H9 (cell line): ENCODE results near the gene GRIN3B. TPM values are rescaled to one million over a fixed set of nuclear protein-coding genes. Genes with fewer than 3 reads are reported as not detected.

ENCODE experiments used
- DNase-seq: peaks from one replicate; pipeline ENCODE4 v3.0.0-alpha.2; 2017
- H2AFZ ChIP-seq: one replicate; pipeline ENCODE4 v1.6.1; 2013; ENCODE audit warnings: mild to moderate bottlenecking, low read length, control low read depth, moderate library complexity
- H2AK5ac ChIP-seq: 2 replicates; pipeline ENCODE4 v1.6.1; 2013; ENCODE audit warnings: low read length, control low read depth, mixed read lengths; ENCODE audit not compliant: insufficient read length
- H2BK120ac ChIP-seq: one replicate; pipeline ENCODE4 v1.6.1; 2013; ENCODE audit warnings: low read depth, mild to moderate bottlenecking, low read length, control low read depth, inconsistent platforms; ENCODE audit not compliant: poor library complexity, severe bottlenecking
- H2BK12ac ChIP-seq: 2 replicates; pipeline ENCODE4 v1.6.1; 2013; ENCODE audit warnings: low read length, control low read depth, mixed read lengths, low read depth; ENCODE audit not compliant: insufficient read length
- H2BK15ac ChIP-seq: 2 replicates; pipeline ENCODE4 v1.6.1; 2013; ENCODE audit warnings: low read depth, low read length, control low read depth
- H2BK20ac ChIP-seq: one replicate; pipeline ENCODE4 v1.6.1; 2013; ENCODE audit warnings: low read depth, mild to moderate bottlenecking, low read length, control low read depth, inconsistent platforms; ENCODE audit not compliant: poor library complexity, severe bottlenecking
- H2BK5ac ChIP-seq: 2 replicates; pipeline ENCODE4 v1.6.1; 2013; ENCODE audit warnings: low read length, control low read depth, mixed read lengths; ENCODE audit not compliant: insufficient read length
- H3K14ac ChIP-seq: 2 replicates; pipeline ENCODE4 v1.6.1; 2013; ENCODE audit warnings: low read length, control low read depth; ENCODE audit not compliant: insufficient read depth
- H3K18ac ChIP-seq: 2 replicates; pipeline ENCODE4 v1.6.1; 2013; ENCODE audit warnings: low read depth, mild to moderate bottlenecking, mixed read lengths, low read length, control low read depth; ENCODE audit not compliant: insufficient read length
- H3K23ac ChIP-seq: 2 replicates; pipeline ENCODE4 v1.6.1; 2013; ENCODE audit warnings: low read length, control low read depth, mixed read lengths, low read depth; ENCODE audit not compliant: insufficient read length
- H3K23me2 ChIP-seq: 2 replicates; pipeline ENCODE4 v1.6.1; 2013; ENCODE audit warnings: low read depth, mild to moderate bottlenecking, mixed read lengths, low read length, control low read depth; ENCODE audit not compliant: insufficient read length, poor library complexity, severe bottlenecking
- H3K27ac ChIP-seq: 2 replicates; pipeline ENCODE4 v1.5.1; 2013; ENCODE audit warnings: low read length, control low read depth, mixed read lengths, low read depth; ENCODE audit not compliant: insufficient read length
- H3K27me3 ChIP-seq: 2 replicates; pipeline ENCODE4 v1.6.1; 2013; ENCODE audit warnings: low read length, control low read depth, inconsistent platforms; ENCODE audit not compliant: insufficient read depth
- H3K4ac ChIP-seq: 2 replicates; pipeline ENCODE4 v1.6.1; 2013; ENCODE audit warnings: low read depth, mild to moderate bottlenecking, control low read depth, inconsistent platforms, low read length, moderate library complexity
- H3K4me1 ChIP-seq: 2 replicates; pipeline ENCODE4 v1.6.1; 2013; ENCODE audit warnings: low read length, control low read depth, inconsistent platforms; ENCODE audit not compliant: insufficient read depth
- H3K4me2 ChIP-seq: 2 replicates; pipeline ENCODE4 v1.6.1; 2013; ENCODE audit warnings: low read length, control low read depth, mixed read lengths; ENCODE audit not compliant: insufficient read length, insufficient read depth
- H3K56ac ChIP-seq: 2 replicates; pipeline ENCODE4 v1.6.1; 2013; ENCODE audit warnings: low read depth, mild to moderate bottlenecking, mixed read lengths, low read length, control low read depth; ENCODE audit not compliant: insufficient read length
- H3K79me1 ChIP-seq: 2 replicates; pipeline ENCODE4 v1.6.1; 2013; ENCODE audit warnings: low read depth, mild to moderate bottlenecking, moderate library complexity, low read length, control low read depth, inconsistent platforms; ENCODE audit not compliant: insufficient read depth, poor library complexity, severe bottlenecking
- H3K79me2 ChIP-seq: 2 replicates; pipeline ENCODE4 v1.6.1; 2013; ENCODE audit warnings: low read length, control low read depth, inconsistent platforms; ENCODE audit not compliant: insufficient read depth
- H3K9ac ChIP-seq: 2 replicates; pipeline ENCODE4 v1.6.1; 2013; ENCODE audit warnings: low read length, control low read depth, mixed read lengths; ENCODE audit not compliant: insufficient read length; ENCODE audit errors: extremely low read depth
- H3K9me3 ChIP-seq: one replicate; pipeline ENCODE4 v1.6.1; 2013; ENCODE audit warnings: low read depth, low read length, inconsistent platforms; ENCODE audit not compliant: control insufficient read depth
- H3T11ph ChIP-seq: one replicate; pipeline ENCODE4 v1.6.1; 2013; ENCODE audit warnings: mild to moderate bottlenecking, low read length, control low read depth, inconsistent platforms
- H4K20me1 ChIP-seq: one replicate; pipeline ENCODE4 v1.6.1; 2013; ENCODE audit not compliant: control insufficient read depth, insufficient read length, insufficient read depth
- H4K5ac ChIP-seq: 2 replicates; pipeline ENCODE4 v1.6.1; 2013; ENCODE audit warnings: low read depth, mild to moderate bottlenecking, mixed read lengths, low read length, control low read depth; ENCODE audit not compliant: insufficient read length
- H4K8ac ChIP-seq: replicated peaks from 2 replicates; pipeline ENCODE4 v1.6.1; 2013; ENCODE audit warnings: low read length, control low read depth, mixed read lengths, low read depth; ENCODE audit not compliant: insufficient read length
- H4K91ac ChIP-seq: 2 replicates; pipeline ENCODE4 v1.6.1; 2013; ENCODE audit warnings: low read depth, mild to moderate bottlenecking, moderate library complexity, mixed read lengths, low read length, control low read depth; ENCODE audit not compliant: insufficient read length
- H3K27ac Mint-ChIP-seq, 3 experiments: 2 replicates in 2 of 3; 3 replicates in 1 of 3; pipeline ENCODE4 v1.8.0; 2020 to 2021; ENCODE audit warnings: mixed read lengths in 3 of 3, mild to moderate bottlenecking in 1 of 3, moderate library complexity in 1 of 3
- H3K27me3 Mint-ChIP-seq: 2 replicates; pipeline ENCODE4 v1.8.0; 2021; ENCODE audit warnings: low read depth, mild to moderate bottlenecking, moderate library complexity, mixed read lengths
- H3K36me3 Mint-ChIP-seq, 3 experiments: 2 replicates in 2 of 3; 3 replicates in 1 of 3; pipeline ENCODE4 v1.8.0; 2020 to 2021; ENCODE audit warnings: low read depth in 3 of 3, mixed read lengths in 3 of 3; ENCODE audit not compliant: insufficient read depth in 1 of 3
- H3K4me1 Mint-ChIP-seq, 2 experiments: 2 replicates each; pipeline ENCODE4 v1.8.0; 2020; ENCODE audit warnings: mixed read lengths in 2 of 2
- H3K4me3 Mint-ChIP-seq, 2 experiments: 2 replicates in 1 of 2; 3 replicates in 1 of 2; pipeline ENCODE4 v1.8.0; 2020 to 2021; ENCODE audit warnings: mild to moderate bottlenecking in 2 of 2, mixed read lengths in 2 of 2, moderate library complexity in 1 of 2
- H3K9me3 Mint-ChIP-seq, 2 experiments: 2 replicates in 1 of 2; 3 replicates in 1 of 2; pipeline ENCODE4 v1.8.0; 2020; ENCODE audit warnings: mild to moderate bottlenecking in 2 of 2, mixed read lengths in 2 of 2, moderate library complexity in 1 of 2
- CTCF ChIP-seq: fragments of 200-600 bp; sonication (generic); conservative IDR thresholded peaks from 3 replicates; pipeline ENCODE4 v1.8.0; 2021; ENCODE audit warnings: antibody characterized with exemption, mild to moderate bottlenecking
- WGBS: extraction: QIAGEN DNeasy Blood & Tissue Kit; methylation state at CpG from one replicate; pipeline ENCODE4 v1.1.7; 2013; ENCODE audit warnings: missing lambda C conversion rate, low lambda C conversion rate, mixed read lengths; ENCODE audit not compliant: insufficient read length; ENCODE audit errors: extremely low coverage; 5-methylcytosine and 5-hydroxymethylcytosine counted together
- total RNA-seq: library from RNA; stranded (reverse); gene quantifications from 2 replicates; pipeline ENCODE4 v1.2.1, GENCODE V29; 2021

GRIN3B gene
- total RNA-seq, 1 experiment from 2014 or later: 1.0 TPM

- no CpG with 5 or more reads among the region's 8 CpGs for WGBS
- no peak overlapping the region for H3K4me3 Mint-ChIP-seq
- H3K27ac ChIP-seq: no peak overlapping the region
Observed at GRCh38 chr19:960601-960938, 39.6 kb upstream of the GRIN3B start.

More at GRCh38 chr19:960601-960938, 39.6 kb upstream of the GRIN3B start:
- Histone ChIP-seq H2AFZ (no peak overlapping the region), H3K23ac (no peak overlapping the region), H3K79me1 (no peaks in the 10 kb centered on the region), H4K91ac (no peak overlapping the region), H2BK12ac (no peak overlapping the region), H3K18ac (no peak overlapping the region), H3T11ph (no peak overlapping the region), H3K4me2 (no peak overlapping the region), H2BK5ac (no peak overlapping the region), H3K9ac (no peak overlapping the region), H3K56ac (no peak overlapping the region), H4K20me1 (no peaks in the 10 kb centered on the region), H2BK15ac (no peak overlapping the region), H3K4me1 (no peaks in the 10 kb centered on the region), H3K14ac (no peak overlapping the region), H3K9me3 (no peaks in the 10 kb centered on the region), H3K27me3 (no peaks in the 10 kb centered on the region), H3K4ac (no peak overlapping the region), H4K5ac (no peak overlapping the region), H2BK120ac (no peak overlapping the region), H2BK20ac (no peak overlapping the region), H4K8ac (no peak overlapping the region), H3K79me2 (no peaks in the 10 kb centered on the region), H3K23me2 (no peaks in the 10 kb centered on the region), H2AK5ac (no peak overlapping the region)
- Mint-ChIP-seq H3K36me3 (peaks cover 19 to 45% (median 32%) of the 10 kb centered on the region in 3 experiments), H3K27me3 (no peaks in the 10 kb centered on the region), H3K27ac (peak overlapping the region in 1 of 3 experiments; percentile 35; a peak in 2 of 7 replicates), H3K9me3 (peaks cover 2 to 4% of the 10 kb centered on the region in 2 experiments; a peak in 3 of 5 replicates), H3K4me1 (peaks cover 4 to 44% of the 10 kb centered on the region in 2 experiments)
- TF ChIP-seq CTCF: no peak
- no peak for DNase-seq
